Cardiac muscle cell (in vitro differentiated cells and primary cell): ENCODE data around the gene JPH2. TPM values are rescaled to one million over a fixed set of nuclear protein-coding genes. Genes with fewer than 3 reads are reported as not detected.
A peak's percentile ranks its signal among the peaks of the same experiment; 100 is the strongest.

Source experiments
- DNase-seq, 2 donors: peaks; one replicate each; pipeline versions ENCODE4 v3.0.0 to v3.0.0-alpha.2; 2010 to 2017; ENCODE audit warnings: low read depth in 1 of 2, low spot score in 1 of 2
- H3K27ac ChIP-seq: fragments of 200-600 bp; sonication (generic); 2 replicates; pipeline ENCODE4 v1.5.1; 2016
- H3K27me3 ChIP-seq: fragments of 200-600 bp; sonication (generic); 2 replicates; pipeline ENCODE4 v1.6.0; 2016; ENCODE audit warnings: control low read depth
- H3K36me3 ChIP-seq: fragments of 200-600 bp; sonication (generic); 2 replicates; pipeline ENCODE4 v1.5.1; 2016; ENCODE audit warnings: control low read depth
- H3K4me1 ChIP-seq: fragments of 200-600 bp; sonication (generic); 2 replicates; pipeline ENCODE4 v1.8.1; 2017; ENCODE audit warnings: low read depth, mild to moderate bottlenecking, mixed run types
- H3K4me3 ChIP-seq: fragments of 200-600 bp; sonication (generic); 2 replicates; pipeline ENCODE4 v1.5.1; 2016; ENCODE audit warnings: mild to moderate bottlenecking
- H3K9me3 ChIP-seq: fragments of 200-600 bp; sonication (generic); 2 replicates; pipeline ENCODE4 v1.5.1; 2017; ENCODE audit warnings: low read depth, mild to moderate bottlenecking, control low read depth
- CTCF ChIP-seq: IDR thresholded peaks from 2 replicates; pipeline ENCODE4 v1.5.1; 2012; ENCODE audit warnings: low read depth, mild to moderate bottlenecking, low read length
- polyA plus RNA-seq: library from polyadenylated mRNA; unstranded; fragments of >200 nt; fragmentation: Nextera tagmentation; extraction: Ambion mirVana; gene quantifications from 2 replicates; pipeline ENCODE4 v1.2.1, GENCODE V29; 2016
- total RNA-seq: library from RNA; depleted of rRNA; stranded (reverse); fragments of >200 nt; gene quantifications from 2 replicates; pipeline ENCODE4 v1.2.3, GENCODE V29; 2016

The JPH2 gene
- total and polyA plus RNA-seq, 2 experiments from 2014 or later: 97.2 to 205 TPM

DNA sequence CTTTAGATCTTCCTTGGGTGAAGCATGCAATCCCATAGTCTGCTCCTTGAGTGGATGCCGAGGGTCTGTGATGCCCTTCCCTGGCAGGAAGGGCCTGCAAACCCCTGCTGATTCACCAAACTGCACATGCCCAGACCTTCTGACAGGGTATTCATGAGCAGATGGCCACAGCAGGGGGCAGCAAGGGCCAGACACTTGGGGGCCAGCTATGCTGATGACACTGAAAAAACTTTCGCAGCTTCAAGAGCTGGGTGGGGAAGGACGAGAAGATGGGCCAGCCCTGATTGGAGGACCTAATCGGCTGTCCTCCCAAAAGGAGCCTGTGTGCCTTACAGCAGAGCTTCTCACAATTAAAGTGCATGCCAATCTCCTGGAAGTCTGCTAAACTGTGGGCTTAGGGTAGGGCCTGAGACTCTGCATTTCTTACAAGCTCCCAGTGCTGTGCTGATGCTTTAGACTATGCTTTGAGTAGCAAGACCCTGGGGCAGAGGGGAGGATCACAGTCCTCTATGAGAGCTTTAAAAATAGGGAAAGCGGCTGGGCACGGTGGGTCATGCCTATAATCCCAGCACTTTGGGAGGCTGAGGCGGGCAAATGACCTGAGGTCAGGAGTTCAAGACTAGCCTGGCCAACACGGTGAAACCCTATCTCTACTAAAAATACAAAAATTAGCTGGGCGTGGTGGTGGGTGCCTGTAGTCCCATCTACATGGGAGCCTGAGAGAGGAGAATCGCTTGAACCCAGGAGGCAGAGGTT lies 44.9 kb upstream of the JPH2 start:
- no peak for TF ChIP-seq CTCF
- peak in 1 of 2 donors; percentile 23 for DNase-seq

GRCh38 chr20:44231193-44231592 lies 44.2 kb upstream of the JPH2 start:
- DNase-seq: no peak
- no peak for TF ChIP-seq CTCF
- Histone ChIP-seq H3K27me3 (no peaks in the 10 kb centered on the region), H3K4me3 (no peak overlapping the region), H3K36me3 (no peaks in the 10 kb centered on the region), H3K27ac (no peak overlapping the region), H3K4me1 (no peaks in the 10 kb centered on the region), H3K9me3 (no peaks in the 10 kb centered on the region)

More for the DNA sequence above, 44.9 kb upstream of the JPH2 start:
- no peaks in the 10 kb centered on the region for H3K36me3 ChIP-seq
- no peak overlapping the region for H3K27ac ChIP-seq
- no peak overlapping the region for H3K4me3 ChIP-seq
- no peaks in the 10 kb centered on the region for H3K4me1 ChIP-seq
- H3K9me3 ChIP-seq: no peaks in the 10 kb centered on the region
- H3K27me3 ChIP-seq: no peaks in the 10 kb centered on the region

GRCh38 chr20:44228465-44229258 lies 41.7 kb upstream of the JPH2 start:
- no peak for TF ChIP-seq CTCF
- no peaks in the 10 kb centered on the region for H3K36me3 ChIP-seq
- no peaks in the 10 kb centered on the region for H3K4me1 ChIP-seq
- no peaks in the 10 kb centered on the region for H3K27me3 ChIP-seq
- H3K4me3 ChIP-seq: no peak overlapping the region
- peak overlapping the region; percentile 19 for H3K27ac ChIP-seq
- peak in 1 of 2 donors; percentile 30 for DNase-seq
- no peaks in the 10 kb centered on the region for H3K9me3 ChIP-seq

- no peak for DNase-seq
- no peak for TF ChIP-seq CTCF
- Histone ChIP-seq H3K9me3 (no peaks in the 10 kb centered on the region), H3K27ac (peak overlapping the region; percentile 9), H3K36me3 (no peaks in the 10 kb centered on the region), H3K27me3 (no peaks in the 10 kb centered on the region), H3K4me1 (peaks cover 10% of the 10 kb centered on the region), H3K4me3 (no peak overlapping the region)
These were observed 37.6 kb upstream of the JPH2 start for GRCh38 chr20:44224637-44225036.

GRCh38 chr20:44223721-44224120 lies 36.7 kb upstream of the JPH2 start:
- no peaks in the 10 kb centered on the region for H3K36me3 ChIP-seq
- DNase-seq: no peak
- no peaks in the 10 kb centered on the region for H3K9me3 ChIP-seq
- H3K4me1 ChIP-seq: peaks cover 18% of the 10 kb centered on the region
- H3K27ac ChIP-seq: peak overlapping the region; percentile 52
- TF ChIP-seq CTCF: no peak
- no peaks in the 10 kb centered on the region for H3K27me3 ChIP-seq
- H3K4me3 ChIP-seq: no peak overlapping the region
